Head of caudate nucleus (tissue), 42 donors: ENCODE data around the gene PYHIN1.

ENCODE experiments used
- DNase-seq, 42 donors: peaks; one replicate each; pipeline versions ENCODE4 v3.0.0 to v3.0.0-alpha.2; 2020 to 2021; ENCODE audit warnings: mixed read lengths in 7 of 42
- intact Hi-C: fragments of 100-400 bp; cut with DNase I; formaldehyde crosslinking; loops from one replicate; pipeline ENCODE4 v1.15.0; 2022

The PYHIN1 gene

GRCh38 chr1:158931055-158931737, at the start of gene PYHIN1:
PYHIN1 (plus strand) TSS chr1:158931552; CDS start chr1:158936911, 5,359 bp downstream.
- DNase-seq, result no peak
- intact Hi-C loops, result no loop called here

- intact Hi-C loops, result no loop called here
- DNase-seq, result no peak
Observed at GRCh38 chr1:158893654-158894053, 37.7 kb upstream of the PYHIN1 start.

GRCh38 chr1:158898722-158899121, 32.6 kb upstream of the PYHIN1 start:
- DNase-seq, result no peak
- intact Hi-C loops, result no loop called here

GRCh38 chr1:158901623-158902022, 29.7 kb upstream of the PYHIN1 start:
- intact Hi-C loops, result no loop called here
- DNase-seq, result no peak

GRCh38 chr1:158916085-158916484, 15.3 kb upstream of the PYHIN1 start:
- no peak for DNase-seq
- intact Hi-C loops, result no loop called here

- intact Hi-C loops, result no loop called here
Observed at GRCh38 chr1:158924677-158925076, 6.7 kb upstream of the PYHIN1 start.

GRCh38 chr1:158930504-158930903, 848 bp upstream of the PYHIN1 start:
- no peak for DNase-seq
- intact Hi-C loops, result no loop called here

More at GRCh38 chr1:158924677-158925076, 6.7 kb upstream of the PYHIN1 start:
- DNase-seq, result no peak

GRCh38 chr1:158932171-158932570, 819 bp downstream of the PYHIN1 start:
- intact Hi-C loops, result no loop called here
- no peak for DNase-seq

GRCh38 chr1:158933621-158934020, 2.3 kb downstream of the PYHIN1 start:
- intact Hi-C loops, result no loop called here
- DNase-seq, result no peak

- intact Hi-C loops, result no loop called here
- no peak for DNase-seq
Observed at GRCh38 chr1:158939180-158939579, 7.8 kb downstream of the PYHIN1 start.

- no peak for DNase-seq
- intact Hi-C loops, result no loop called here
Observed at GRCh38 chr1:158941317-158941716, 10.0 kb downstream of the PYHIN1 start.

GRCh38 chr1:158942490-158942889, 11.1 kb downstream of the PYHIN1 start:
- intact Hi-C loops, result no loop called here
- no peak for DNase-seq

GRCh38 chr1:158943059-158943458, 11.7 kb downstream of the PYHIN1 start:
- no peak for DNase-seq
- intact Hi-C loops, result no loop called here

GRCh38 chr1:158945061-158945460, 13.7 kb downstream of the PYHIN1 start:
- DNase-seq, result no peak
- intact Hi-C loops, result no loop called here

- no peak for DNase-seq
Observed at GRCh38 chr1:158946785-158947184, 15.4 kb downstream of the PYHIN1 start.

GRCh38 chr1:158951956-158952355, 20.6 kb downstream of the PYHIN1 start:
- intact Hi-C loops, result no loop called here

More at GRCh38 chr1:158946785-158947184, 15.4 kb downstream of the PYHIN1 start:
- intact Hi-C loops, result no loop called here

GRCh38 chr1:158952416-158952815, 21.1 kb downstream of the PYHIN1 start:
- DNase-seq, result no peak
- intact Hi-C loops, result no loop called here

More at GRCh38 chr1:158951956-158952355, 20.6 kb downstream of the PYHIN1 start:
- DNase-seq, result no peak

- intact Hi-C loops, result no loop called here
- DNase-seq, result no peak
Observed at GRCh38 chr1:158961178-158961577, 29.8 kb downstream of the PYHIN1 start.

GRCh38 chr1:158962983-158963382, 31.6 kb downstream of the PYHIN1 start:
- DNase-seq, result no peak
- intact Hi-C loops, result no loop called here

GRCh38 chr1:158969166-158969565, 37.8 kb downstream of the PYHIN1 start:
- intact Hi-C loops, result no loop called here
- no peak for DNase-seq

GRCh38 chr1:158969855-158970254, 38.5 kb downstream of the PYHIN1 start:
- DNase-seq, result no peak
- intact Hi-C loops, result no loop called here
